H1 (cell line): ENCODE data around the gene MYORG. TPM values are rescaled to one million over a fixed set of nuclear protein-coding genes. Genes with fewer than 3 reads are reported as not detected.

ENCODE experiments used
- CTCF ChIA-PET: fragments of 300-600 bp; sonication (Branson Sonifier 250); formaldehyde crosslinking; loops from one replicate; lab custom pipeline; 2021; ENCODE audit not compliant: partially characterized antibody; lab: Charles Lee
- POLR2A ChIA-PET: fragments of 300-600 bp; sonication (Branson Sonifier 250); formaldehyde crosslinking; loops from one replicate; lab custom pipeline; 2021; ENCODE audit warnings: inconsistent platforms; ENCODE audit not compliant: partially characterized antibody; lab: Charles Lee
- DNase-seq, 2 experiments: peaks; one replicate each; pipeline versions ENCODE4 v3.0.0 to v3.0.0-alpha.2; 2010 to 2022; ENCODE audit warnings: low spot score in 2 of 2, low read depth in 1 of 2, mixed read lengths in 1 of 2
- FAIRE-seq: peaks from 2 replicates; lab custom pipeline; 2011; peaks lifted over from hg19 to GRCh38; lab: Jason Lieb, UNC
- H2AFZ ChIP-seq: 2 replicates; pipeline ENCODE4 v1.8.1; 2012; ENCODE audit warnings: low read length, inconsistent platforms
- H2AK5ac ChIP-seq: 2 replicates; pipeline ENCODE4 v1.6.1; 2013; ENCODE audit warnings: low read depth, low read length
- H2BK120ac ChIP-seq: replicated peaks from 2 replicates; pipeline ENCODE3; 2013; ENCODE audit warnings: low read depth, low read length, inconsistent platforms
- H2BK12ac ChIP-seq: 2 replicates; pipeline ENCODE4 v1.6.1; 2013; ENCODE audit warnings: low read depth, low read length
- H2BK15ac ChIP-seq: 2 replicates; pipeline ENCODE4 v1.6.1; 2013; ENCODE audit warnings: low read length
- H2BK20ac ChIP-seq: 2 replicates; pipeline ENCODE4 v1.6.1; 2013; ENCODE audit warnings: low read length
- H2BK5ac ChIP-seq: 2 replicates; pipeline ENCODE4 v1.6.1; 2013; ENCODE audit warnings: low read depth, low read length
- H3K14ac ChIP-seq: 2 replicates; pipeline ENCODE4 v1.6.1; 2013; ENCODE audit warnings: inconsistent platforms; ENCODE audit not compliant: insufficient read length
- H3K18ac ChIP-seq: 2 replicates; pipeline ENCODE4 v1.6.1; 2013; ENCODE audit warnings: low read length; ENCODE audit errors: extremely low read depth
- H3K23ac ChIP-seq: 2 replicates; pipeline ENCODE4 v1.6.1; 2013; ENCODE audit warnings: inconsistent platforms; ENCODE audit not compliant: insufficient read length
- H3K23me2 ChIP-seq: 2 replicates; pipeline ENCODE4 v1.6.1; 2013; ENCODE audit warnings: low read depth, low read length
- H3K27ac ChIP-seq: 2 replicates; pipeline ENCODE4 v1.6.1; 2011; ENCODE audit warnings: low read depth, low read length, inconsistent platforms
- H3K27me3 ChIP-seq, 4 experiments: replicated peaks in 1 of 4; 1 replicate in 1 of 4; 2 replicates in 3 of 4; pipeline versions ENCODE4 v1.6.1 to v1.8.1; 2011 to 2013; ENCODE audit warnings: low read length in 3 of 4, mild to moderate bottlenecking in 3 of 4, inconsistent platforms in 2 of 4, mixed read lengths in 2 of 4, moderate library complexity in 1 of 4; ENCODE audit not compliant: control insufficient read depth in 3 of 4, insufficient read depth in 3 of 4; ENCODE audit errors: extremely low read depth in 1 of 4
- H3K36me3 ChIP-seq, 4 experiments: 2 replicates each; pipeline versions ENCODE4 v1.6.1 to v1.8.1; 2011 to 2013; ENCODE audit warnings: mild to moderate bottlenecking in 4 of 4, low read length in 3 of 4, moderate library complexity in 2 of 4, control low read depth in 1 of 4, inconsistent platforms in 1 of 4; ENCODE audit not compliant: insufficient read depth in 4 of 4, control insufficient read depth in 2 of 4
- H3K4ac ChIP-seq: replicated peaks from 2 replicates; pipeline ENCODE3; 2013; ENCODE audit warnings: low read length, low read depth, mixed read lengths, inconsistent platforms; ENCODE audit not compliant: insufficient read length
- H3K4me1 ChIP-seq, 4 experiments: replicated peaks in 1 of 4; 1 replicate in 1 of 4; 2 replicates in 3 of 4; pipeline versions ENCODE4 v1.6.1 to v1.8.1; 2011 to 2013; ENCODE audit warnings: low read length in 3 of 4, inconsistent platforms in 2 of 4, mixed read lengths in 1 of 4; ENCODE audit not compliant: insufficient read depth in 4 of 4, control insufficient read depth in 3 of 4
- H3K4me2 ChIP-seq, 2 experiments: 2 replicates each; pipeline versions ENCODE4 v1.6.1 to v1.8.1; 2011 to 2013; ENCODE audit warnings: low read depth in 2 of 2, low read length in 2 of 2, control low read depth in 1 of 2, inconsistent platforms in 1 of 2, mild to moderate bottlenecking in 1 of 2; ENCODE audit not compliant: insufficient read depth in 1 of 2
- H3K4me3 ChIP-seq, 4 experiments: fragments of 200-600, 300-600 bp in 1 of 4; sonication (generic), shearing (Covaris generic), sonication (Bioruptor Twin) in 1 of 4; 2 replicates each; pipeline versions ENCODE4 v1.5.1 to v1.8.1; 2011 to 2016; ENCODE audit warnings: low read length in 4 of 4, low read depth in 3 of 4, control low read depth in 2 of 4, inconsistent platforms in 2 of 4, mild to moderate bottlenecking in 2 of 4, mixed read lengths in 1 of 4, moderate library complexity in 1 of 4; ENCODE audit not compliant: insufficient read depth in 2 of 4; ENCODE audit errors: extremely low read depth in 1 of 4
- H3K56ac ChIP-seq: replicated peaks from 2 replicates; pipeline ENCODE3; 2013; ENCODE audit warnings: low read depth, mild to moderate bottlenecking, mixed read lengths, low read length, inconsistent platforms; ENCODE audit not compliant: insufficient read length
- H3K79me1 ChIP-seq: 2 replicates; pipeline ENCODE4 v1.6.1; 2013; ENCODE audit warnings: low read depth, low read length, control low read depth
- H3K79me2 ChIP-seq, 2 experiments: 2 replicates each; pipeline versions ENCODE4 v1.6.1 to v1.8.1; 2012 to 2013; ENCODE audit warnings: low read length in 2 of 2, mild to moderate bottlenecking in 2 of 2, inconsistent platforms in 1 of 2; ENCODE audit not compliant: insufficient read depth in 2 of 2, control insufficient read depth in 1 of 2
- H3K9ac ChIP-seq, 4 experiments: replicated peaks in 1 of 4; 1 replicate in 1 of 4; 2 replicates in 3 of 4; pipeline versions ENCODE4 v1.6.1 to v1.8.1; 2011 to 2013; ENCODE audit warnings: low read depth in 3 of 4, low read length in 3 of 4, control low read depth in 2 of 4, mild to moderate bottlenecking in 2 of 4, moderate library complexity in 2 of 4, inconsistent platforms in 1 of 4; ENCODE audit errors: extremely low read depth in 1 of 4
- H3K9me3 ChIP-seq, 2 experiments: 2 replicates each; pipeline versions ENCODE4 v1.6.1 to v1.8.1; 2012 to 2013; ENCODE audit warnings: mild to moderate bottlenecking in 2 of 2, moderate library complexity in 2 of 2, control low read depth in 1 of 2, inconsistent platforms in 1 of 2, low read depth in 1 of 2, low read length in 1 of 2, mixed read lengths in 1 of 2; ENCODE audit not compliant: insufficient read depth in 2 of 2
- H4K20me1 ChIP-seq, 2 experiments: replicated peaks in 1 of 2; 2 replicates each; pipeline versions ENCODE3 to v1.8.1; 2011 to 2013; ENCODE audit warnings: inconsistent platforms in 2 of 2, low read length in 2 of 2, mild to moderate bottlenecking in 1 of 2; ENCODE audit not compliant: insufficient read depth in 2 of 2, control insufficient read depth in 1 of 2
- H4K5ac ChIP-seq: 2 replicates; pipeline ENCODE4 v1.6.1; 2013; ENCODE audit warnings: low read length, low read depth, mixed read lengths, inconsistent platforms; ENCODE audit not compliant: insufficient read length
- H4K8ac ChIP-seq: 2 replicates; pipeline ENCODE4 v1.8.0; 2013; ENCODE audit warnings: mild to moderate bottlenecking, moderate library complexity, low read length, inconsistent platforms; ENCODE audit not compliant: insufficient read depth; ENCODE audit errors: extremely low read depth
- H4K91ac ChIP-seq: replicated peaks from 2 replicates; pipeline ENCODE3; 2013; ENCODE audit warnings: low read length, mixed read lengths, inconsistent platforms; ENCODE audit not compliant: insufficient read length
- CTBP2 ChIP-seq: IDR thresholded peaks from 2 replicates; pipeline ENCODE4 v1.7.0; 2011; ENCODE audit warnings: borderline replicate concordance, mild to moderate bottlenecking, moderate library complexity, mixed read lengths, low read length; ENCODE audit not compliant: insufficient read depth, insufficient read length
- EP300 ChIP-seq, 2 experiments: IDR thresholded peaks; 1 replicate in 1 of 2; 2 replicates in 1 of 2; pipeline ENCODE4 v1.6.1; 2011 to 2012; ENCODE audit warnings: low read depth in 2 of 2, low read length in 2 of 2, mild to moderate bottlenecking in 2 of 2, borderline replicate concordance in 1 of 2, inconsistent platforms in 1 of 2, moderate library complexity in 1 of 2
- KDM1A ChIP-seq: fragments of 200-600, 300-600 bp; sonication (generic); IDR thresholded peaks from 2 replicates; pipeline ENCODE4 v1.7.1; 2016; ENCODE audit warnings: mild to moderate bottlenecking, low read length, borderline replicate concordance
- KDM5A ChIP-seq: fragments of 200-600 bp; IDR thresholded peaks from 2 replicates; pipeline ENCODE4 v1.7.1; 2012; ENCODE audit warnings: mild to moderate bottlenecking, low read length, inconsistent platforms, mixed read lengths
- PHF8 ChIP-seq: fragments of 200-600 bp; sonication (generic); conservative IDR thresholded peaks from 2 replicates; pipeline ENCODE4 v1.7.1; 2012; ENCODE audit warnings: low read depth, mild to moderate bottlenecking, inconsistent platforms, low read length, moderate library complexity
- POU5F1 ChIP-seq: IDR thresholded peaks from 2 replicates; pipeline ENCODE4 v1.6.1; 2011; ENCODE audit warnings: low read depth, mild to moderate bottlenecking, low read length, moderate library complexity
- RFX5 ChIP-seq: IDR thresholded peaks from 2 replicates; pipeline ENCODE4 v1.6.1; 2011; ENCODE audit warnings: low read depth, low read length, improper control_type of control experiment, borderline replicate concordance
- RNF2 ChIP-seq: fragments of 200-900, 300-1000 bp; sonication (generic); IDR thresholded peaks from 2 replicates; pipeline ENCODE4 v1.7.1; 2016; ENCODE audit warnings: borderline replicate concordance, low read depth, mild to moderate bottlenecking, antibody characterized with exemption, low read length; ENCODE audit not compliant: poor library complexity, severe bottlenecking; ENCODE audit errors: missing control alignments
- SP1 ChIP-seq: IDR thresholded peaks from 2 replicates; pipeline ENCODE4 v1.6.1; 2011; ENCODE audit warnings: low read depth, low read length
- WGBS, 2 experiments: shearing (Covaris generic) in 1 of 2; methylation state at CpG; one replicate each; pipeline versions ENCODE4 v1.1.6 to v1.1.7; 2013 to 2015; ENCODE audit warnings: low lambda C conversion rate in 2 of 2, mixed read lengths in 2 of 2, inconsistent platforms in 1 of 2, low coverage in 1 of 2, missing lambda C conversion rate in 1 of 2; ENCODE audit not compliant: insufficient replicate concordance in 2 of 2, insufficient coverage in 1 of 2, insufficient read length in 1 of 2; ENCODE audit errors: extremely low coverage in 1 of 2, missing lambda C conversion rate in 1 of 2; 5-methylcytosine and 5-hydroxymethylcytosine counted together
- polyA plus RNA-seq, 7 experiments: library from polyadenylated mRNA; depleted of rRNA in 3 of 7; stranded (reverse) in 5 of 7; unstranded in 2 of 7; fragments of >200 nt in 5 of 7; fragments of 200-250 nt in 2 of 7; gene quantifications; 1 replicate in 5 of 7; 2 replicates in 1 of 7; 4 replicates in 1 of 7; pipeline versions ENCODE4 v1.2.1 to v1.2.3, GENCODE V29; 2011 to 2013; ENCODE audit warnings: missing spikeins in 2 of 7, mixed read lengths in 2 of 7
- total RNA-seq: library from RNA; stranded (reverse); fragmentation: NEBNext Ultra II Directional; extraction: Animal tissue kit (Norgen Biotek cat#: 25700); gene quantifications from 2 replicates; pipeline ENCODE4 v1.2.1, GENCODE V29; 2021

MYORG gene
- total and polyA plus RNA-seq, 2 of the 8 experiments (the other 6 are each of a cell fraction or from before 2014, with no cell fraction given): 1.2 to 5.9 TPM

- H4K5ac ChIP-seq: no peak overlapping the region
- H3K23ac ChIP-seq: no peak overlapping the region
- peaks cover 1 to 18% (median 15%) of the 10 kb centered on the region in 4 experiments; a peak in 6 of 7 replicates for H3K27me3 ChIP-seq
- H3K4me2 ChIP-seq: peak overlapping the region; percentile 82 to 92
- H2BK12ac ChIP-seq: peak overlapping the region; percentile 85; the same call in 1 of the 2 replicates
- 0 out of 2 replicates have a peak overlapping the region, but pooled peaks have one; percentile 31 for H2BK5ac ChIP-seq
- peak overlapping the region; percentile 24 for H3K18ac ChIP-seq
- H3K56ac ChIP-seq: peak overlapping the region; percentile 23
- peak overlapping the region; percentile 88; the same call in 1 of the 2 replicates for H2BK15ac ChIP-seq
- no peaks in the 10 kb centered on the region; a peak in 1 of 4 replicates for H3K9me3 ChIP-seq
- H3K4me3 ChIP-seq: peak overlapping the region; percentile 61 to 75 (median 68)
- peaks cover 0 to 5% (median 0%) of the 10 kb centered on the region in 4 experiments; a peak in 1 of 8 replicates for H3K36me3 ChIP-seq
- peak overlapping the region; percentile 72; the same call in 1 of the 2 replicates for H2AK5ac ChIP-seq
- H3K79me2 ChIP-seq: no peaks in the 10 kb centered on the region
- H4K91ac ChIP-seq: no peak overlapping the region
- no peak overlapping the region for H2BK120ac ChIP-seq
- POLR2A ChIA-PET: interaction anchor here (1.1 to 3.4 kb wide), 3 partner anchors 12 to 29 kb away, joined by 4 to 18 read pairs (median 4); no protein-coding TSS in a partner anchor
- DNase-seq (no peak), FAIRE-seq (no peak)
- no peak overlapping the region for H3K27ac ChIP-seq
- no peak overlapping the region for H3K4ac ChIP-seq
- 0 out of 2 replicates have a peak overlapping the region, but pooled peaks have one; percentile 15 for H2BK20ac ChIP-seq
- no peak overlapping the region for H3K14ac ChIP-seq
- WGBS, 2 experiments: 6% methylated on average over 21 of the region's 22 CpGs; no CpG with 5 or more reads in 1 of the 2 experiments
- no peak overlapping the region for H4K8ac ChIP-seq
- peaks cover 3 to 12% (median 7%) of the 10 kb centered on the region in 4 experiments for H3K4me1 ChIP-seq
- H2AFZ ChIP-seq: peak overlapping the region; percentile 51; the same call in 1 of the 2 replicates
- CTCF ChIA-PET: interaction anchor here (0.6 to 19.4 kb wide), 10 partner anchors 12 to 255 kb away, joined by 3 to 350 read pairs (median 4); no protein-coding TSS in a partner anchor
- peaks cover 0 to 4% of the 10 kb centered on the region in 2 experiments for H4K20me1 ChIP-seq
- no peaks in the 10 kb centered on the region; the same call in 1 of the 2 replicates for H3K79me1 ChIP-seq
- peaks cover 28% of the 10 kb centered on the region for H3K23me2 ChIP-seq
- no peak overlapping the region for H3K9ac ChIP-seq
- TF ChIP-seq RFX5 (no peak), POU5F1 (no peak), SP1 (no peak), RNF2 (no peak), EP300 (IDR thresholded peaks at IDR 0.05; ENCODE audit: borderline replicate concordance in 1 of 2, low read depth in 2 of 2, low read length in 2 of 2) (no peak), KDM1A (no peak), KDM5A (no peak), PHF8 (no peak), CTBP2 (no peak)
These were observed 650 bp downstream of the MYORG start for GRCh38 chr9:34375901-34376595.
